WTC11 (cell line): ENCODE results near the gene P2RX1.

Experiments used
- ATF6 ChIP-seq: sonication (generic); formaldehyde crosslinking; IDR thresholded peaks from 2 replicates; pipeline ENCODE4 v1.8.1; 2023; ENCODE audit warnings: mild to moderate bottlenecking, missing genetic modification reagents
- CBFB ChIP-seq: sonication (generic); formaldehyde crosslinking; IDR thresholded peaks from 2 replicates; pipeline ENCODE4 v1.8.1; 2022; ENCODE audit warnings: mild to moderate bottlenecking, low read depth, missing genetic modification reagents
- CREB1 ChIP-seq: sonication (generic); formaldehyde crosslinking; IDR thresholded peaks from 2 replicates; pipeline ENCODE4 v1.8.0; 2023; ENCODE audit warnings: mild to moderate bottlenecking, missing genetic modification reagents
- ETV6 ChIP-seq: sonication (generic); formaldehyde crosslinking; IDR thresholded peaks from 2 replicates; pipeline ENCODE4 v1.8.1; 2022; ENCODE audit warnings: mild to moderate bottlenecking, missing genetic modification reagents
- NR3C1 ChIP-seq: sonication (generic); formaldehyde crosslinking; conservative IDR thresholded peaks from 2 replicates; pipeline ENCODE4 v1.8.1; 2023; ENCODE audit warnings: low read depth, mild to moderate bottlenecking, missing genetic modification reagents
- PRDM15 ChIP-seq: sonication (generic); formaldehyde crosslinking; IDR thresholded peaks from 2 replicates; pipeline ENCODE4 v1.8.0; 2022; ENCODE audit warnings: missing genetic modification reagents
- SMAD3 ChIP-seq: sonication (generic); formaldehyde crosslinking; IDR thresholded peaks from 2 replicates; pipeline ENCODE4 v1.8.0; 2022; ENCODE audit warnings: missing genetic modification reagents, mild to moderate bottlenecking, borderline replicate concordance
- SMAD4 ChIP-seq: sonication (generic); formaldehyde crosslinking; IDR thresholded peaks from 2 replicates; pipeline ENCODE4 v1.8.0; 2022; ENCODE audit warnings: mild to moderate bottlenecking, missing genetic modification reagents
- TEAD4 ChIP-seq: sonication (generic); formaldehyde crosslinking; IDR thresholded peaks from 2 replicates; pipeline ENCODE4 v1.8.0; 2022; ENCODE audit warnings: mild to moderate bottlenecking, missing genetic modification reagents
- ZNF121 ChIP-seq: sonication (generic); formaldehyde crosslinking; IDR thresholded peaks from 2 replicates; pipeline ENCODE4 v1.8.0; 2023; ENCODE audit warnings: missing genetic modification reagents
- TF ChIP-seq, protein P1 (sequence below): fragments of 200-600 bp; IDR thresholded peaks from 2 replicates; pipeline ENCODE4 v1.8.0; 2022; ENCODE audit warnings: antibody characterized with exemption
- TF ChIP-seq, protein P2 (sequence below): sonication (generic); formaldehyde crosslinking; IDR thresholded peaks from 2 replicates; pipeline ENCODE4 v1.8.0; 2022; ENCODE audit warnings: mild to moderate bottlenecking, missing genetic modification reagents
- TF ChIP-seq, protein P3 (sequence below): fragments of 250-450 bp; sonication (Bioruptor Pico); IDR thresholded peaks from 2 replicates; pipeline ENCODE4 v2.1.2; 2022; ENCODE audit warnings: mild to moderate bottlenecking, moderate library complexity
- TF ChIP-seq, protein P4 (sequence below): sonication (generic); formaldehyde crosslinking; IDR thresholded peaks from 2 replicates; pipeline ENCODE4 v1.8.0; 2022; ENCODE audit warnings: mild to moderate bottlenecking, missing genetic modification reagents

- TF ChIP-seq, protein P1, sequence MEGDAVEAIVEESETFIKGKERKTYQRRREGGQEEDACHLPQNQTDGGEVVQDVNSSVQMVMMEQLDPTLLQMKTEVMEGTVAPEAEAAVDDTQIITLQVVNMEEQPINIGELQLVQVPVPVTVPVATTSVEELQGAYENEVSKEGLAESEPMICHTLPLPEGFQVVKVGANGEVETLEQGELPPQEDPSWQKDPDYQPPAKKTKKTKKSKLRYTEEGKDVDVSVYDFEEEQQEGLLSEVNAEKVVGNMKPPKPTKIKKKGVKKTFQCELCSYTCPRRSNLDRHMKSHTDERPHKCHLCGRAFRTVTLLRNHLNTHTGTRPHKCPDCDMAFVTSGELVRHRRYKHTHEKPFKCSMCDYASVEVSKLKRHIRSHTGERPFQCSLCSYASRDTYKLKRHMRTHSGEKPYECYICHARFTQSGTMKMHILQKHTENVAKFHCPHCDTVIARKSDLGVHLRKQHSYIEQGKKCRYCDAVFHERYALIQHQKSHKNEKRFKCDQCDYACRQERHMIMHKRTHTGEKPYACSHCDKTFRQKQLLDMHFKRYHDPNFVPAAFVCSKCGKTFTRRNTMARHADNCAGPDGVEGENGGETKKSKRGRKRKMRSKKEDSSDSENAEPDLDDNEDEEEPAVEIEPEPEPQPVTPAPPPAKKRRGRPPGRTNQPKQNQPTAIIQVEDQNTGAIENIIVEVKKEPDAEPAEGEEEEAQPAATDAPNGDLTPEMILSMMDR: no peak
- TF ChIP-seq ETV6: no peak
- no peak for TF ChIP-seq SMAD4 (CRISPR knock-in tag)
- TF ChIP-seq, protein P2, sequence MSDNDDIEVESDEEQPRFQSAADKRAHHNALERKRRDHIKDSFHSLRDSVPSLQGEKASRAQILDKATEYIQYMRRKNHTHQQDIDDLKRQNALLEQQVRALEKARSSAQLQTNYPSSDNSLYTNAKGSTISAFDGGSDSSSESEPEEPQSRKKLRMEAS (CRISPR knock-in tag): no peak
- TF ChIP-seq CREB1 (CRISPR knock-in tag): no peak
- no peak for TF ChIP-seq SMAD3
- no peak for TF ChIP-seq NR3C1
- no peak for TF ChIP-seq ATF6 (CRISPR knock-in tag)
- TF ChIP-seq, protein P3, sequence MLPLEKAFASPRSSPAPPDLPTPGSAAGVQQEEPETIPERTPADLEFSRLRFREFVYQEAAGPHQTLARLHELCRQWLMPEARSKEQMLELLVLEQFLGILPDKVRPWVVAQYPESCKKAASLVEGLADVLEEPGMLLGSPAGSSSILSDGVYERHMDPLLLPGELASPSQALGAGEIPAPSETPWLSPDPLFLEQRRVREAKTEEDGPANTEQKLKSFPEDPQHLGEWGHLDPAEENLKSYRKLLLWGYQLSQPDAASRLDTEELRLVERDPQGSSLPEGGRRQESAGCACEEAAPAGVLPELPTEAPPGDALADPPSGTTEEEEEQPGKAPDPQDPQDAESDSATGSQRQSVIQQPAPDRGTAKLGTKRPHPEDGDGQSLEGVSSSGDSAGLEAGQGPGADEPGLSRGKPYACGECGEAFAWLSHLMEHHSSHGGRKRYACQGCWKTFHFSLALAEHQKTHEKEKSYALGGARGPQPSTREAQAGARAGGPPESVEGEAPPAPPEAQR (CRISPR knock-in tag): no peak
- no peak for TF ChIP-seq TEAD4 (CRISPR knock-in tag)
- no peak for TF ChIP-seq PRDM15 (CRISPR knock-in tag)
- TF ChIP-seq, protein P4, sequence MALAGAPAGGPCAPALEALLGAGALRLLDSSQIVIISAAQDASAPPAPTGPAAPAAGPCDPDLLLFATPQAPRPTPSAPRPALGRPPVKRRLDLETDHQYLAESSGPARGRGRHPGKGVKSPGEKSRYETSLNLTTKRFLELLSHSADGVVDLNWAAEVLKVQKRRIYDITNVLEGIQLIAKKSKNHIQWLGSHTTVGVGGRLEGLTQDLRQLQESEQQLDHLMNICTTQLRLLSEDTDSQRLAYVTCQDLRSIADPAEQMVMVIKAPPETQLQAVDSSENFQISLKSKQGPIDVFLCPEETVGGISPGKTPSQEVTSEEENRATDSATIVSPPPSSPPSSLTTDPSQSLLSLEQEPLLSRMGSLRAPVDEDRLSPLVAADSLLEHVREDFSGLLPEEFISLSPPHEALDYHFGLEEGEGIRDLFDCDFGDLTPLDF: no peak
- no peak for TF ChIP-seq ZNF121 (CRISPR knock-in tag)
- no peak for TF ChIP-seq CBFB (CRISPR knock-in tag)
Measured at GRCh38 chr17:3896968-3897235, 19.4 kb downstream of the P2RX1 start.
